Stomach (tissue), 4 donors: ENCODE data around the gene EED.

Experiments used
- CTCF ChIP-seq, 7 experiments: fragments of 450-650 bp in 4 of 7; fragments of 200-600 bp in 3 of 7; sonication (generic) in 3 of 7; IDR thresholded peaks; one replicate each; pipeline ENCODE4 v1.5.1; 2016 to 2019; ENCODE audit warnings: antibody characterized with exemption in 7 of 7, control low read depth in 2 of 7, mild to moderate bottlenecking in 1 of 7
- EP300 ChIP-seq: sonication (generic); formaldehyde crosslinking; IDR thresholded peaks from one replicate; pipeline ENCODE4 v1.6.1; 2017; ENCODE audit warnings: antibody characterized with exemption
- POLR2A ChIP-seq, 4 donors: fragments of 450-650 bp; IDR thresholded peaks; one replicate each; pipeline ENCODE4 v1.6.1; 2016; ENCODE audit warnings: antibody characterized with exemption in 4 of 4, control low read depth in 2 of 4, mild to moderate bottlenecking in 1 of 4, moderate library complexity in 1 of 4

GRCh38 chr11:86244522-86245368 is at the start of gene EED:
- TF ChIP-seq EP300 (no peak), CTCF (IDR thresholded peaks at IDR 0.05) (no peak), POLR2A (IDR thresholded peaks at IDR 0.05) (peak in 1 of 4 donors; percentile 34)
